Suppressor macrophage treated with lipopolysaccharide for 4 hours (primary cell): ENCODE data around the gene POR.
"Not testable (repeated sequence)": the region's sequence is repeated elsewhere in the genome, so short reads cannot be mapped to it uniquely, and the experiment has no call there.

Experiments
- DNase-seq: peaks from one replicate; pipeline ENCODE4 v3.0.0-alpha.2; 2020

POR gene

DNA sequence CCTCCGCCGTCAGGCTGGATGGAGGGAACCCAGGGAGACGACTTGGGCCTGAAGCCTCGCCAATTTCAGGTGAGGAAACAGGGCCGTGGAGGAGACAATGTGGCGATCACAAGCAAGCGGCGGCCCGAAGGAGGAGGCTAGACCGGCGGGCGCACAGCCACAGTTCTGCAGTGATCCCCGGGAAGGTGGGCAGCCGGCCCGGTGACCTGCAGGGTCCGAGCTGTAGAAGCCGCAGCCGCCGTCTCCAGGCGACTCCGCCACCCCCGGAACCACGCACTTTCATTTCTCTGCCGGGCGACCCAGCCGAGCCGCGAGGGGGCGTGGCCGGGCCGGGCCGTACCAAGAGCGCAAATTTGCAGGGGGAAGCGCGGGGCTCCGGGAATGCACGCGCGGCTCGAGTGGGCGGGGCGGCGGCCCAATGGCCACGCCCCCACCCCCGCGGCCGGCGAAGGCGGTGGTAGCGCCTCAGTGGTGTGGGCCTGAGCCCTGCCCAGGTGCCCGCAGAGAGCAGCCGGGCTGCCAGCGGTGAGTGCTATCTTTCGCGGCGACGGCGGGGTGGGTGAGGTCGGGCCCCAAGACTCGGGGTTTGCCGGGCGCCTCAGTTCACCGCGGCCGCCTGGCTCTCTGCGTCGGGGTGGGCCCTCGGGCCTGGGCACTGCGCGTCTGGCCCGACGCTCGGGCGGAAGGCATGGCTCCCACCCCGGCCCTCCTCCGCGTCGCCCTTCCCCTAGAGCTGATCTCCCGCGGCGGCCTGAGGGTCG lies at the start of gene POR:
TSS of gene POR (plus strand) at position 501 of the 761 bp plus-strand sequence. CDS start 38,847 bp downstream, outside the sequence.
- peak; percentile 98 for DNase-seq

- peak; percentile 48 for DNase-seq
Observed at GRCh38 chr7:75866114-75866488, 48.9 kb upstream of the POR start.

DNA sequence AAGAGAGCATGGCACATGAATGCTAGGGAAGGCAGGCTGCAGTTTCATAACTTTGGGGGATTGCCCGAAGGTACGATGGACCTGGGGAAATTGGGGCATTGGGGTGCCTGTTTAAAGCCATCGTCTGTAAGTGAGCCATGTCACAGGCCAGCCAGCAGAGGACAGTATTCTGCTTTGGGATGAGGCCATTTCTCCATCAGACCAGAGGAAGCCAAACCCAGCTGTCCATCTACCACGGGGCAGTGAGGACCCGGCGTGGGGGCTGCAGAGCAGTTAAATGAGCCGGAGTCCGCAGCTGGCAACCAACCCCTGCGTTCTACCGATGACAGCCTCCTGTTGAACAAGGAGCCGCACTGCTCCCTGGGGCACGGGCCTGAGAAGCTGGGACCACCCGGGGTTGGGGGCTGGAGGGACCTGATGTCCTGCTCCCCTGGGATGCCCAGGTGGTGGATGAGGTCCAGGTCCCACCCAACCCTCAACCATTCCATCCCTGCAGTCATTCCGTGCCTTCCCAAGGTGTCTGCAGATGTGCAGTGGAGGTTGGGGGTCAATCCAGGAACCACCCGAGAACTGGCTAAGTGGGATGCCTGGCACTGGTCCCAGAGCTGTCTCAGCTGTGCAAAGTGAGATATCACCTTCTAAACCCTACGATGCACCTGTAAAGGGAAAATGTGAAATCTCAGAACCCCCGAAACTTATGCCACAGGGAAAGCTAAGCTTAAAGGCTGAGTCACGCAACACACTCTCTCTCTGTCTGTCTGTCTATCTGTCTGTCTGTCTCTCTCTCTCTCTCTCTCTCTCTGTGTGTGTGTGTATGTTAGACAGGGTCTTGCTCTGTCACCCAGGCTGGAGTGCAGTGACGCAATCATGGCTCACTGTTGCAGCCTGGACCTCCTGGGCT lies 48.2 kb upstream of the POR start:
- peak; percentile 71 for DNase-seq

DNA sequence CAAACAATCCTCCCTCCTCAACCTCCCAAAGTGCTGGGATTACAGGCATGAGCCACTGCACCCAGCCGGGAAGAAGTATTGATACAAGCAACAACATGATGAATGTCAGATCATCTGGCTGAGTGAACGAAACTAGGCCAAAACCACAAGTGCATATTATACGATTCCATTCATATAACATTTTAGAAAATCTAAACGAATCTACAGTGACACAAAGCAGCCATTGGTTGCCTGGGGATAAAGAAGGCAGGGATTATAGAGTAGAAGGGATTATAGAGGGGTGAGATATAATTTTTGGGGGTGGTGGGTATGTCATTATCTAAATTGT lies 47.6 kb upstream of the POR start:
- DNase-seq = no peak

DNA sequence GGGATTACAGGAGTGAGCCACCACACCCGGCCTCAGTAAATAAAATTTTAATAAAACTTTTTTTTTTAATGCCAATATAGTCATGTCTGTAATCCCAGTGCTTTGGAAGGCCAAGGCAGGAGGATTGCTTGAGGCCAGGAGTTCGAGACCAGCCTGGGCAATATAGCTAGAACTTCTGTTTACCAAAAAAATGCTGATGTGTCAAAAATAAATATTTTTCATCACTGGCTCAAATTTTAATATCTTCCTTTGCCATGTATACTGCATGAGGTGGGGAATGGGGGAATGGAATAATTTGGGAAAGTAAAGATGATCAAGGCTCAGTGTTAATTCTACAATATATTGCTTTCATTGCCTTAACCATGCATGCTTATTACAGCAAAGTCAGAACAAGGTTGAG lies 46.8 kb upstream of the POR start:
- no peak for DNase-seq

GRCh38 chr7:75869776-75870379 lies 45.1 kb upstream of the POR start:
- no peak for DNase-seq

DNA sequence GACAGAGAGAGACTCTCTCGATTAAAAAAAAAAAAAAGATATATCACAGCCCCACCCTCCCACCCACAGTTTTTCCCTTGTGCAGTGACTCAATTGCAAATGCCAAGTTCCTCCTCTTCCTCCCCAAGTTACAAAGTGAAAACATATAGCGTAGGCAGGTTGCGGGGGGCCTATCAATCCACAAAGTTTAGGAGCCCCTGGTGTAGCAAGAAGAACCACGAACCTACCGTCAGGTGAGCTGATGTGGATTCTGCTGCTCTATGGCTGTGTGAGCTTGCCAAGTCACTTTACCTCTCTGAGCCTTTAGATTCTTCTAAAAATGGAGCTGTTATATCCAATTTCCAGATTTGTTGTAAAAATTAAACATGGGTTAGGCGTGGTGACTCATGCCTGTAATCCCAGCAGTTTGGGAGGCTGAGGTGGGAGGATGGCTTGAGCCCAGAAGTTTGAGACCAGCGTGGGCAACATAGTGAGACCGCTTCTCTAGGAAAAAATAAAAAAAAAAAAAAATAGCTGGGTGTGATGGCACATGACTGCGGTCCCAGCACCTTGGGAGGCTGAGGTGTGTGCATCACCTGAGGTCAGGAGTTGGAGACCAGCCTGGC lies 44.3 kb upstream of the POR start:
- peak; percentile 44 for DNase-seq

DNA sequence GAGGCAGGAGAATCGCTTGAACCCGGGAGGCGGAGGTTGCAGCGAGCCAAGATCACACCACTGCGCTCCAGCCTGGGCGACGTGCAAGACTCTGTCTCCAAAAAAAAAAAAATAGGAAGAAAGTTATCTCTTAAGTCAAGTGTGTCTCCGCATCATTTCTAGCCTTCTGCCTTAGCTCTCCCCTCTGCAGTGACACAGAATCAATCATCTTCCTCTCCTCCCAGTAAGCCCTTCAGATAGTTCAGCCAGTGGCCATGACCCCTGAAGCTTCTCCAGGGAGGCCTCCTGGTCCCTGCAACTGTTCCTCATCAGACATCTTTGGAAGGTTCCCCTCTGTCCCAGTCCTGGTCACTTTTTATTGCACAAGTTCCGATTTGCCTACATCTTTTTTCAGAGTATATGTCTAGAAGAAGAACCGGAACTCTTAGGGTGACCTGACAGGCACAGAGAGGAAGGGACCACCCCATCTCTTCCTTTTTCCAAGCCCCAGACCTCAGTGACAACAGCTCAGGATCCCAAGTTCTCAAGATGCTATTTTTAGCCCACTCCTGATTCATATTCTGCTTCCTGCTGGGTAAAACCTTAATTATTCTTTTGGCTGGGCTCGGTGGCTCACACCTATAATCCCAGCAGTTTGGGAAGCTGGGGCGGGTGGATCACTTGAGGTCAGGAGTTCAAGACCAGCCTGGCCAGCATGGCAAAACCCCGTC lies 42.7 kb upstream of the POR start:
- peak; percentile 64 for DNase-seq

DNA sequence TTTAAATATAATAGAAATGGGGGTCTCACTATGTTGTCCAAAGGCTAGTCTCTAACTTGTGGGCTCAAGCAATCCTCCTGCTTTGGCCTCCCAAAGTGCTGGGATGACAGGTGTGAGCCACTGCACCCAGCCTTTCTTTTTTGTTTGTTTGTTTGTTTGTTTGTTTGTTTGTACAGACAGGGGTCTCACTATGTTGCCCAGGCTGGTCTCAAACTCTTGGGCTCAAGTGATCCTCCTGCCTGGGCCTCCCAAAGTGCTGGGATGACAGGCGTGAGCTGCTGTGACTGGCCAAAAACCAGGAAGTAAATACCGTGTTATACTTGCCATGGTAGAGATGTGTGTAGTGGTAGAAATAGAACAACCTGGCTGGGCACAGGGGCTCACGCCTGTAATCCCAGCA lies 40.8 kb upstream of the POR start:
- not testable (repeated sequence) for DNase-seq

GRCh38 chr7:75875113-75876080 lies 39.6 kb upstream of the POR start:
- DNase-seq = no peak

DNA sequence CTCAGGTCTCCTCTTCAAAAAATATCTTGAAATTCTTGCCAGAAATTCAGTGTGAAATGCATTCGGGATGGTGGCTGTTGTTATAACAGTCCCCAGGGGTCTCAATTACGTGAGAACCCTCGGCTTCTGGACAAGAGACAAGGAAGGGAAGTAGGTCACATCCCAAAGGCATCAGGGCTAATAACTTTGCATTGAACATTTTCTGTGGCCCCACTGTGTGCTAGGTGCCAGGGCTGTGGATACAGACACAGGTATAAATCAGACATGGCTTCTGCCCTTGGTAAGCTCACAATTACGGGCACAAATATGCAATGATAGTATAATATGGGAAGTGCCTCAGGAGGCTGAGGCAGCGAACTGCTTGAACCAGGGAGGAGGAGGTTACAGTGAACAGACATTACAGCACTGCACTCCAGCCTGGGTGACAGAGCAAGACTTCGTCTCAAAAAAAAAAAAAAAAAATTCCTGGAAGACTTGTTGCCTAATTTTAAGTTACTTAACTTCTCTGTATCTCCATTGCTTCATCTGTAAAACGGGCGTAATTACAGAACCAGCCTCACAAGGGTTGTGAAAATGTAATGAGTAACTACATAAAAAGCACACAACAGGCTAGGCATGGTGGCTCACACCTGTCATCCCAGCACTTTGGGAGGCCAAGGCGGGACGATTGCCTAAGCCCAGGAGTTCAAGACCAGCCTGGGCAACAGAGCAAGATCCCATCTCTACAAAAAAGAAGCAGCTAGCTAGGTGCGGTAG lies 38.7 kb upstream of the POR start:
- DNase-seq = peak; percentile 89

DNA sequence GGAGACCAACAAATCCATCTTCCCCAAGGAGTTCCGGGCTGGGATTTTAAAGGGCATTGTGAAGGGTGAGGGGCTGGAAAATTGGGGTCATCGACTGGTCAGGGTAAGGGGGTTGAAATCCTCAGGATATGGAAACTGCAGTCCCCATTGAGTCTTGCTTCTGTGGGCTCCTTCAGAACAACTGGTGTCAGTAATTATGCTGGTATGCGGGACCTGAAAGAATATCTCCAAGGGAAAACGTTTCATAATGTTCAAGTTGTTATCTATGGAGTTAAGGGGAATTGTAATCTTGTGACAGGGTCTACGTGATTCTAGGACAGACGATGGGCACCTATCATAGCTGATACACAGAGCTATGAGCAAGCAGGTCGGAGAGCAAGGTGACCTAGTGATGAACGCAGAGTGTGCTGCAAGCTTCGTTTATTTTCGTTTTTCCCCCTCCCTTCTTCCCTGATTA lies 36.6 kb upstream of the POR start:
- DNase-seq = no peak

DNA sequence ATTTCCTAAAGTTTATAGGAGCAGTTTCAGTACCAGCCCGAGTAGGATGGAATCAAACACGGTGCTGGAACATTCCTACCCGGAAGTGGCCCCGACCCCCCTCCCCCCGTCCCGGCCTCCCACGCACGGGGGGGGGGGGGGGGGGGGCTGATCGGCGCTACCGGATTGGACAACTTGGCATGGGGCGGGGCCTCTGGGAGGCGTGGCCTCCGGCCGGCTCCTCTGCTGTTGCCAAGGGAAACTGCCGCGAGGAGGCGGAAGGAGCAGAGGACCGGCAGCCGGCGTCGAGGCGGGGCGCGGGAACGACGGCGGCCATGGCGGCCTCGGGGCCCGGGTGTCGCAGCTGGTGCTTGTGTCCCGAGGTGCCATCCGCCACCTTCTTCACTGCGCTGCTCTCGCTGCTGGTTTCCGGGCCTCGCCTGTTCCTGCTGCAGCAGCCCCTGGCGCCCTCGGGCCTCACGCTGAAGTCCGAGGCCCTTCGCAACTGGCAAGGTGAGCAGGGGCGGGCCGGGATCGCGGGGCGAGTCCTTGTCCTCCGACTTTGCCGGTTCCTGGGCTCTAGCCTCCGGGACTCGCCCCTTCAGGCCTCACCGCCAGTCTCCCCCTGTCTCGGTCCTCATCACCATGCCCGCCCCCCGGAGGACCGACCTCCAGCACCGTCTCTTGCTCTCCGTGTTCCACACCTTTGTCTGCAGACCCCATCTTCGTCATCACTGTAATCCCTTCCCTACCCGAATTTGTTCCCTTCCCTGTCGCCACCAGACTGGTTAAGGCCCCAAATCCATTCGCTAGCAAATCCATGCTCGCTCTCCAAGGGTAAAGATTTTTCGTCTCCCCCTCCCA lies 36.0 kb upstream of the POR start, which contains the start of gene RHBDD2:
TSS of gene RHBDD2 (plus strand) at position 266 of the 843 bp plus-strand sequence. CDS start at position 315, 49 bp downstream.
- peak; percentile 96 for DNase-seq

GRCh38 chr7:75879771-75880184 lies 35.2 kb upstream of the POR start:
- no peak for DNase-seq

DNA sequence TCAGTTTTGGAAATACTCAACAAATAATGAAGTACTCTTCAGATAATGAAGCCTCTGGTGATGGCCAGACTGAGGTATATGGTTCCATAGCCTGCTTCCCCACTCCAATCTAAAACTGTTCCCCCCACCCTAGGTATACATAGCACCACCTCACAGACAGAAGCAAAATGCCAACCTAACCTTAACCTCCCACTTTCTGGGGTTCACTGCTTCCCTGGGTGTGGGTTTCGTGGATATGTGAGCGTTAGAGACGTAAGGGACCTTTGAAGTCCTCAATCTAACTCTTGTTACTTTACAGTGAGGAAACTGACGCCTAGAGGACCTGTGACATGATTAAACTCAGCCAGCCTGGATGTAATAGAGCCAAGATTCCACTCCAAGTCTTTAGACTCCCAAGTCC lies 34.7 kb upstream of the POR start:
- no peak for DNase-seq

GRCh38 chr7:75881436-75882095 lies 33.4 kb upstream of the POR start:
- no peak for DNase-seq

DNA sequence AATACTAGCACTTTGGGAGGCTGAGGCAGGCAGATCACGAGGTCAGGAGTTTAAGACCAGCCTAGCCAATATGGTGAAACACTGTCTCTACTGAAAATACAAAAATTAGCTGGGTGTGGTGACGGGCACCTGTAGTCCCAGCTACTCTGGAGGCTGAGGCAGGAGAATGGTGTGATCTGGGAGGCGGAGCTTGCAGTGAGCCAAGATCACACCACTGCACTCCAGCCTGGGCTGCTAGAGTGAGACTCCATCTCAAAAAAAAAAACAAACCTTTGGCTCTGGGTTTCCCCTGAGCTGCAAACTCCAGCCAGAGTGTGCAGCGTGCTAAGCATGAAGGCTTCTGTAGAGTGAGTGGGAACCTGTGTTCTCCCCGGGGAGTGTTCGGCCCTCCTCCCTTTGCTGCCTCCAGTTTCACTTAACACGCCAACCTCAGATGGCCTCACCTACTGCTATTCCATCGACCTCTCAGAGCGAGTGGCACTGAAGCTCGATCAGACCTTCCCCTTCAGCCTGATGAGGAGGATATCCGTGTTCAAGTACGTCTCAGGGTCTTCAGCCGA lies 31.6 kb upstream of the POR start:
- DNase-seq = not testable (repeated sequence)

- no peak for DNase-seq
Observed at GRCh38 chr7:75884476-75884875, 30.5 kb upstream of the POR start.
